Heart left ventricle (tissue), 13 donors: ENCODE data around the gene PRMT7.

Experiments used
- POLR2A ChIP-seq, 2 donors: fragments of 450-650 bp; IDR thresholded peaks; one replicate each; pipeline ENCODE4 v1.6.1; 2017; ENCODE audit warnings: antibody characterized with exemption in 2 of 2, mild to moderate bottlenecking in 2 of 2, moderate library complexity in 2 of 2
- TF ChIP-seq, protein P1 (sequence below), 12 donors: fragments of 200-600 bp; sonication (generic) in 4 of 12; IDR thresholded peaks; one replicate each; pipeline versions ENCODE4 v1.5.0 to v1.8.0; 2018 to 2022; ENCODE audit warnings: antibody characterized with exemption in 12 of 12, mild to moderate bottlenecking in 5 of 12
- donor health status: ischemic (EF 13 %, LVEDD 7.1; RV severe dilation, severe dysfunction).
- donor health status: DM: no; HTN: yes; CAD: no.
- donor health status: DM: no; HTN: no; CAD: no.
- donor health status: ischemic (EF 25% LVEDD 6.9; RV normal size, moderate dysfunction).
- donor health status: ischemic (EF 25% LVEDD 5.7; RV mildly dilated, moderate dysfunction).
- donor health status: ischemic (EF 35%, LVEDD 5.7; RV mildly dilated, moderate dysfunction).
- donor health status: nonischemic (EF 11% LVEDD 7.7; RV severe dilation, severe dysfunction).
- donor health status: DM: yes; HTN: yes; CAD: no.
- donor health status: PGD.
- donor health status: ischemic (EF 29% LVEDD 5.4; RV normal size, mild dysfunction).
- donor health status: nonischemic (EF 23%, LVEDD 6.1; RV moderate dilation, normal function).

DNA sequence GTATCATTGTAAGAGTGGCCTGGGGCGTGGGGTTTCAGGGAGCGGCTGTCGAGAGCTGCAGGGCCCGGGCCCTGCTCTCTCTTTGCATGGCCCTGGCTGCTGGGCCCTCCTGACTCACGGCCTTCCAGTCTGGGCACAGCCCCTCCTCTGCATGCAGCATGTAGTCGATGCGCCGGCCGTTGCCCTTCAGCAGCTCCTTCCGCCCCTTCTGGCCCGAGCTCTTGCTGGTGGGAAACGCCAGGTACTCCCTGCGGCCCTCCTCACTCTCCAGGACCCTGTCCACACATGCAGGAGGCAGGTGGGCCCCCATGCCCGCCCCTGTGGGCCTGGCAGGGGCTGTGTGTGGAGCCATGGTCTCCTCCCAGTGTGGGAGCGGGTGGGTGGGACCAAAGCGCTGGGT is 50.7 kb downstream of the PRMT7 start:
- TF ChIP-seq, protein P1, sequence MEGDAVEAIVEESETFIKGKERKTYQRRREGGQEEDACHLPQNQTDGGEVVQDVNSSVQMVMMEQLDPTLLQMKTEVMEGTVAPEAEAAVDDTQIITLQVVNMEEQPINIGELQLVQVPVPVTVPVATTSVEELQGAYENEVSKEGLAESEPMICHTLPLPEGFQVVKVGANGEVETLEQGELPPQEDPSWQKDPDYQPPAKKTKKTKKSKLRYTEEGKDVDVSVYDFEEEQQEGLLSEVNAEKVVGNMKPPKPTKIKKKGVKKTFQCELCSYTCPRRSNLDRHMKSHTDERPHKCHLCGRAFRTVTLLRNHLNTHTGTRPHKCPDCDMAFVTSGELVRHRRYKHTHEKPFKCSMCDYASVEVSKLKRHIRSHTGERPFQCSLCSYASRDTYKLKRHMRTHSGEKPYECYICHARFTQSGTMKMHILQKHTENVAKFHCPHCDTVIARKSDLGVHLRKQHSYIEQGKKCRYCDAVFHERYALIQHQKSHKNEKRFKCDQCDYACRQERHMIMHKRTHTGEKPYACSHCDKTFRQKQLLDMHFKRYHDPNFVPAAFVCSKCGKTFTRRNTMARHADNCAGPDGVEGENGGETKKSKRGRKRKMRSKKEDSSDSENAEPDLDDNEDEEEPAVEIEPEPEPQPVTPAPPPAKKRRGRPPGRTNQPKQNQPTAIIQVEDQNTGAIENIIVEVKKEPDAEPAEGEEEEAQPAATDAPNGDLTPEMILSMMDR (IDR thresholded peaks at IDR 0.05) = no peak
- TF ChIP-seq POLR2A (IDR thresholded peaks at IDR 0.05) = no peak
